Right lung (tissue), 5 donors: ENCODE measurements around the gene LIPC. TPM values are rescaled to one million over a fixed set of nuclear protein-coding genes. Genes with fewer than 3 reads are reported as not detected.

Source experiments
- DNase-seq, 2 donors: peaks; one replicate each; pipeline ENCODE4 v3.0.0-alpha.2; 2013
- polyA plus RNA-seq, 5 donors: library from polyadenylated mRNA; unstranded; fragments of 120-200 nt; gene quantifications; one replicate each; pipeline versions ENCODE4 v1.2.1 to v1.2.3, GENCODE V29; 2013; ENCODE audit warnings: inconsistent platforms in 1 of 5, low replicate concordance in 1 of 5; ENCODE audit not compliant: insufficient read length in 5 of 5, insufficient read depth in 1 of 5

Gene LIPC
- polyA plus RNA-seq, 5 donors: 0.24 to 2.1 (median 0.32) TPM

- DNase-seq: no peak
Measured at GRCh38 chr15:58517682-58518525, 86.1 kb downstream of the LIPC start.

- DNase-seq: no peak
Measured at GRCh38 chr15:58518626-58519025, 86.8 kb downstream of the LIPC start.

GRCh38 chr15:58519516-58519915 lies 87.7 kb downstream of the LIPC start:
- no peak for DNase-seq

- no peak for DNase-seq
Measured at GRCh38 chr15:58520464-58520863, 88.7 kb downstream of the LIPC start.

- DNase-seq: no peak
Measured at GRCh38 chr15:58520936-58521292, 89.1 kb downstream of the LIPC start.

GRCh38 chr15:58521293-58521991 lies 89.7 kb downstream of the LIPC start:
- DNase-seq: no peak

- no peak for DNase-seq
Measured at GRCh38 chr15:58522391-58522790, 90.6 kb downstream of the LIPC start.

GRCh38 chr15:58522865-58523264 lies 91.1 kb downstream of the LIPC start:
- DNase-seq: no peak

- no peak for DNase-seq
Measured at GRCh38 chr15:58523634-58524033, 91.8 kb downstream of the LIPC start.

GRCh38 chr15:58524247-58524646 lies 92.5 kb downstream of the LIPC start:
- no peak for DNase-seq

- DNase-seq: no peak
Measured at GRCh38 chr15:58525991-58526421, 94.2 kb downstream of the LIPC start.

- DNase-seq: no peak
Measured at GRCh38 chr15:58526647-58527192, 94.9 kb downstream of the LIPC start.

- DNase-seq: no peak
Measured at GRCh38 chr15:58527573-58528187, 95.9 kb downstream of the LIPC start.

GRCh38 chr15:58528188-58528870 lies 96.5 kb downstream of the LIPC start:
- DNase-seq: no peak

- no peak for DNase-seq
Measured at GRCh38 chr15:58529041-58529440, 97.2 kb downstream of the LIPC start.

GRCh38 chr15:58530056-58530590 lies 98.3 kb downstream of the LIPC start:
- no peak for DNase-seq

GRCh38 chr15:58532126-58532525 lies 100.3 kb downstream of the LIPC start:
- no peak for DNase-seq

GRCh38 chr15:58534556-58534955 lies 102.8 kb downstream of the LIPC start:
- no peak for DNase-seq

- no peak for DNase-seq
Measured at GRCh38 chr15:58535337-58535736, 103.5 kb downstream of the LIPC start.

- DNase-seq: no peak
Measured at GRCh38 chr15:58535894-58536293, 104.1 kb downstream of the LIPC start.

- no peak for DNase-seq
Measured at GRCh38 chr15:58536414-58536813, 104.6 kb downstream of the LIPC start.

GRCh38 chr15:58537033-58537432 lies 105.2 kb downstream of the LIPC start:
- DNase-seq: no peak
